Activated T-cell treated with anti-CD3 and anti-CD28 coated beads for 24 hours (primary cell): ENCODE measurements around the gene CMTM8.
"Not testable (repeated sequence)": the region's sequence is repeated elsewhere in the genome, so short reads cannot be mapped to it uniquely, and the experiment has no call there.

ENCODE experiments used
- DNase-seq: peaks from one replicate; pipeline ENCODE4 v3.0.0-alpha.2; 2020; ENCODE audit warnings: low read depth

The CMTM8 gene

GRCh38 chr3:32379831-32380500, 141.5 kb downstream of the CMTM8 start:
- DNase-seq, result no peak

GRCh38 chr3:32381922-32382321, 143.4 kb downstream of the CMTM8 start:
- DNase-seq, result no peak

- DNase-seq, result no peak
Observed at GRCh38 chr3:32383136-32383711, 144.7 kb downstream of the CMTM8 start.

- DNase-seq, result no peak
Observed at GRCh38 chr3:32384938-32385337, 146.5 kb downstream of the CMTM8 start.

GRCh38 chr3:32387512-32387911, 149.0 kb downstream of the CMTM8 start:
- no peak for DNase-seq

- DNase-seq, result not testable (repeated sequence)
Observed at GRCh38 chr3:32389577-32389976, 151.1 kb downstream of the CMTM8 start.

- DNase-seq, result no peak
Observed at GRCh38 chr3:32391643-32392535, 153.4 kb downstream of the CMTM8 start, which contains the start of gene CMTM7. Gene CMTM7, plus strand, starts transcription at chr3:32391853. Its CDS starts 54 bp downstream, at chr3:32391907.

- DNase-seq, result no peak
Observed at GRCh38 chr3:32392536-32393302, 154.2 kb downstream of the CMTM8 start.

GRCh38 chr3:32395496-32395895, 157.0 kb downstream of the CMTM8 start:
- no peak for DNase-seq

- no peak for DNase-seq
Observed at GRCh38 chr3:32397941-32398340, 159.5 kb downstream of the CMTM8 start.

- no peak for DNase-seq
Observed at GRCh38 chr3:32398531-32398930, 160.1 kb downstream of the CMTM8 start.

- no peak for DNase-seq
Observed at GRCh38 chr3:32399030-32399620, 160.6 kb downstream of the CMTM8 start.

- no peak for DNase-seq
Observed at GRCh38 chr3:32401126-32401525, 162.6 kb downstream of the CMTM8 start.

- peak; percentile 41 for DNase-seq
Observed at GRCh38 chr3:32401556-32402081, 163.1 kb downstream of the CMTM8 start.

- DNase-seq, result no peak
Observed at GRCh38 chr3:32403663-32404062, 165.2 kb downstream of the CMTM8 start.

GRCh38 chr3:32404714-32405113, 166.2 kb downstream of the CMTM8 start:
- no peak for DNase-seq

GRCh38 chr3:32405155-32405554, 166.7 kb downstream of the CMTM8 start:
- no peak for DNase-seq

GRCh38 chr3:32405711-32406323, 167.3 kb downstream of the CMTM8 start:
- no peak for DNase-seq

- DNase-seq, result no peak
Observed at GRCh38 chr3:32406486-32407408, 168.3 kb downstream of the CMTM8 start.
